Measurements from ENCODE around the gene ADH4.

The ADH4 gene

DNA sequence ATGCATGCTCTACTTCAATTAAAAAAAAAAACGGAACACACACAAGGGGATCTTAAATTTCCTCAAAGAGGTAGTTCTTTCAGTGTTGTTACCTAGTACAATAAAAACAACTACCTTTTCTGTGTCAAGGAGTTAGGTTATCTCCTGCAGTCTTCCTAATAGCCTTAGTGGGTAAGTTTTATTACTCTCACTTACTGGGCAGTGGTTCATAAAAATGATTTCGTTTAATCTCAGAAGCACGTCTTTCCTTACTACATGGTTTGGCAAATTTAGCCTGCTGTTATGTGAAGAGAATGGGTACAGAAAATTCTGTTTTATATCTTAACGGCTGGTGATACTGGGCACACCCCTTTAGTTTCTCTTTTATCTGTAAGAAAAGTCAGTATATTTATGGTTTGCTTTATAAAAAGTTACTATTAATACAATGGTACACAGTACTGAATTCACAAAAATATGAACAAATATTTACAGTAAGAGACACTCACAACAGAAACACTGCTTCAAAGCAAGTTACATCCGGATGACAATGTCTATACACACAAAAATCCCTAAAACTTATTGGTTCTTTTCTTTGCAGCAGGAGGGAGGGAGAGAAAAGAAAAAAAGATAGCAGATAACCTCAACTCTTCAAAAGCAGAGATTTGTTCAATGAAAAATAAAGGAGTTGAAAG is 64.3 kb downstream of the ADH4 start:
- no peaks in the 10 kb centered on the region for H3K9me3 ChIP-seq (ENCODE audit: insufficient read depth, low read length)
- H3K4me3 ChIP-seq (ENCODE audit: insufficient read depth, low read length, poor library complexity, severe bottlenecking) = no peak overlapping the region
- no peak for TF ChIP-seq EZH2phosphoT487 (conservative IDR thresholded peaks at IDR 0.05; ENCODE audit: low read length)
- TF ChIP-seq, protein P1, sequence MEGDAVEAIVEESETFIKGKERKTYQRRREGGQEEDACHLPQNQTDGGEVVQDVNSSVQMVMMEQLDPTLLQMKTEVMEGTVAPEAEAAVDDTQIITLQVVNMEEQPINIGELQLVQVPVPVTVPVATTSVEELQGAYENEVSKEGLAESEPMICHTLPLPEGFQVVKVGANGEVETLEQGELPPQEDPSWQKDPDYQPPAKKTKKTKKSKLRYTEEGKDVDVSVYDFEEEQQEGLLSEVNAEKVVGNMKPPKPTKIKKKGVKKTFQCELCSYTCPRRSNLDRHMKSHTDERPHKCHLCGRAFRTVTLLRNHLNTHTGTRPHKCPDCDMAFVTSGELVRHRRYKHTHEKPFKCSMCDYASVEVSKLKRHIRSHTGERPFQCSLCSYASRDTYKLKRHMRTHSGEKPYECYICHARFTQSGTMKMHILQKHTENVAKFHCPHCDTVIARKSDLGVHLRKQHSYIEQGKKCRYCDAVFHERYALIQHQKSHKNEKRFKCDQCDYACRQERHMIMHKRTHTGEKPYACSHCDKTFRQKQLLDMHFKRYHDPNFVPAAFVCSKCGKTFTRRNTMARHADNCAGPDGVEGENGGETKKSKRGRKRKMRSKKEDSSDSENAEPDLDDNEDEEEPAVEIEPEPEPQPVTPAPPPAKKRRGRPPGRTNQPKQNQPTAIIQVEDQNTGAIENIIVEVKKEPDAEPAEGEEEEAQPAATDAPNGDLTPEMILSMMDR (IDR thresholded peaks at IDR 0.05; ENCODE audit: insufficient read depth, low read length, poor library complexity, severe bottlenecking) = no peak
- no peak overlapping the region for H3K9ac ChIP-seq (ENCODE audit: low read length)
- no peak overlapping the region for H2AFZ ChIP-seq (ENCODE audit: low read depth, low read length, severe bottlenecking)
- H3K27me3 ChIP-seq (ENCODE audit: low read length) = no peaks in the 10 kb centered on the region
- H3K9me2 ChIP-seq (replicated peaks; ENCODE audit: insufficient read depth, low read length) = no peaks in the 10 kb centered on the region
- H3K36me3 ChIP-seq (ENCODE audit: low read length) = no peaks in the 10 kb centered on the region
- no peak overlapping the region for H3K27ac ChIP-seq (ENCODE audit: low read depth, low read length)
- H3F3A ChIP-seq (ENCODE audit: insufficient read depth) = no peaks in the 10 kb centered on the region
- no peaks in the 10 kb centered on the region for H3K79me2 ChIP-seq (ENCODE audit: insufficient read depth, low read length)
- H3K4me2 ChIP-seq (ENCODE audit: low read depth, low read length, poor library complexity, severe bottlenecking) = no peak overlapping the region
- no peaks in the 10 kb centered on the region for H4K20me1 ChIP-seq (ENCODE audit: low read depth, low read length)

DNA sequence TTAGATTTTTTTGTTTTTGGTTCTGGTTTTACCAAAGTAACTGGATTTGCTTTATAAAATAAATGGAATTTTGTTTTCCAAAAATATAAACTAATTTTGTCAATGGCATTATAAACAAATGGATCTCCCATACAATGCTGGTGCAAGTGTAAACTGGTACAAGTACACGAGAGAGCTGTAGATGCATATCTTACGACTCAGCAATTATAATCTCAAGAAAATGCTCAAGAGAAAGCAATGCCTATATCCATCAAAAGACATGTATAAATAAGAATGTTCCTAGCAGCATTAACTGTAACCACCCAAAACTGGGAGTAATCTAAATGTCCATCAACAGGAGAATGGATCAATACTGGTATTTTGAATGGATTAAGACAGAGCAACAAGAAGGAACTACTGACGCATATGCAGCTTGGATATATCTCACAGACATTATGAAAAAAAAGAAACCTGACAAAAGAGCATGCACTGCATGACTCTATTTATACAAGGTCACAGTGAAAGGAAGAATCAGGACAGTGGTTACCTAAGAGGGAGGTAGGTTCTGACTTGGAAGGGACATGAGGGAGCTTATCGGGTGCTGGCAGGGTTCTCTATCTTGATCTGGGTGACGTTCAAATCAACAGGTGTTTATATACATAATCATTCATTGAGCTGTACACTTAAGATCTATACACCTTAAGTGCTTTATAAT is 65.0 kb downstream of the ADH4 start:
- no peak overlapping the region for H3K27ac ChIP-seq (ENCODE audit: low read depth, low read length)
- TF ChIP-seq EZH2phosphoT487 (conservative IDR thresholded peaks at IDR 0.05; ENCODE audit: low read length) = no peak
- TF ChIP-seq, protein P1 (IDR thresholded peaks at IDR 0.05; ENCODE audit: insufficient read depth, low read length, poor library complexity, severe bottlenecking) = no peak
- H3K79me2 ChIP-seq (ENCODE audit: insufficient read depth, low read length) = no peaks in the 10 kb centered on the region
- no peak overlapping the region for H2AFZ ChIP-seq (ENCODE audit: low read depth, low read length, severe bottlenecking)
- no peaks in the 10 kb centered on the region for H3F3A ChIP-seq (ENCODE audit: insufficient read depth)
- H3K4me2 ChIP-seq (ENCODE audit: low read depth, low read length, poor library complexity, severe bottlenecking) = no peak overlapping the region
- H3K27me3 ChIP-seq (ENCODE audit: low read length) = no peaks in the 10 kb centered on the region
- H3K9ac ChIP-seq (ENCODE audit: low read length) = no peak overlapping the region
- no peaks in the 10 kb centered on the region for H3K9me2 ChIP-seq (replicated peaks; ENCODE audit: insufficient read depth, low read length)
- no peak overlapping the region for H3K4me3 ChIP-seq (ENCODE audit: insufficient read depth, low read length, poor library complexity, severe bottlenecking)
- H3K9me3 ChIP-seq (ENCODE audit: insufficient read depth, low read length) = no peaks in the 10 kb centered on the region
- no peaks in the 10 kb centered on the region for H3K36me3 ChIP-seq (ENCODE audit: low read length)
- H4K20me1 ChIP-seq (ENCODE audit: low read depth, low read length) = no peaks in the 10 kb centered on the region

DNA sequence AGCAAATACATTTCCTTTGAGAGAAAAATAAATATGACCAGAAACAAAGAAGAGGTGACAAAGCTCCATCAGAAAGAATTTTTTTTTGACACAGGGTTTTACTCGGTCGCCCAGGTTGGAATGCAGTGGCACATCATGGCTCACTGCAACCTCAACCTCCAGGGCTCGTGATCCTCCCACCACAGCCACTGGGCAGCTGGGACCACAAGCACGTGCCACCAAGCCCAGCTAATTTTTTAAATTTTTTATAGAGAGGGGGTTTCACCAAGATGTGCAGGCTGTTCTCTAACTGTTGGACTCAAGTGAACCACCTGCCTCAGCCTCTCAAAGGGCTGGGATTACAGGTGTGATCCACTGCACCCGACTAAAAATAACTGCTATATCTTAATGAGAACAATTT is 65.8 kb downstream of the ADH4 start:
- Histone ChIP-seq H3K79me2 (ENCODE audit: insufficient read depth, low read length) (no peaks in the 10 kb centered on the region), H3K36me3 (ENCODE audit: low read length) (no peaks in the 10 kb centered on the region)
- TF ChIP-seq, protein P1 (IDR thresholded peaks at IDR 0.05; ENCODE audit: insufficient read depth, low read length, poor library complexity, severe bottlenecking) = no peak
- TF ChIP-seq EZH2phosphoT487 (conservative IDR thresholded peaks at IDR 0.05; ENCODE audit: low read length) = no peak

More for the DNA sequence above, 65.8 kb downstream of the ADH4 start:
- H2AFZ ChIP-seq (ENCODE audit: low read depth, low read length, severe bottlenecking) = no peak overlapping the region
- H3K9me2 ChIP-seq (replicated peaks; ENCODE audit: insufficient read depth, low read length) = no peaks in the 10 kb centered on the region
- no peak overlapping the region for H3K4me3 ChIP-seq (ENCODE audit: insufficient read depth, low read length, poor library complexity, severe bottlenecking)
- no peaks in the 10 kb centered on the region for H3K9me3 ChIP-seq (ENCODE audit: insufficient read depth, low read length)
- H4K20me1 ChIP-seq (ENCODE audit: low read depth, low read length) = no peaks in the 10 kb centered on the region
- H3K27ac ChIP-seq (ENCODE audit: low read depth, low read length) = no peak overlapping the region
- no peak overlapping the region for H3K4me2 ChIP-seq (ENCODE audit: low read depth, low read length, poor library complexity, severe bottlenecking)
- H3K27me3 ChIP-seq (ENCODE audit: low read length) = no peaks in the 10 kb centered on the region
- no peaks in the 10 kb centered on the region for H3F3A ChIP-seq (ENCODE audit: insufficient read depth)
- no peak overlapping the region for H3K9ac ChIP-seq (ENCODE audit: low read length)
